K562 (cell line): ENCODE results near the gene NUBPL.

ENCODE experiments used
- ATF7 ChIP-seq: fragments of 450-650 bp; IDR thresholded peaks from 2 replicates; pipeline ENCODE4 v1.7.1; 2014; ENCODE audit warnings: mild to moderate bottlenecking, moderate library complexity
- EHMT2 ChIP-seq: fragments of 450-650 bp; IDR thresholded peaks from 2 replicates; pipeline ENCODE4 v1.6.1; 2018; ENCODE audit warnings: antibody characterized with exemption
- ERF ChIP-seq: fragments of 450-650 bp; formaldehyde crosslinking; IDR thresholded peaks from 2 replicates; pipeline ENCODE4 v1.4.0; 2020; ENCODE audit warnings: mild to moderate bottlenecking, mixed read lengths
- GTF2F1 ChIP-seq: IDR thresholded peaks from 2 replicates; pipeline ENCODE4 v1.6.1; 2011; ENCODE audit warnings: low read depth, low read length, improper control_type of control experiment
- HCFC1 ChIP-seq: IDR thresholded peaks from 2 replicates; pipeline ENCODE4 v1.6.1; 2012; ENCODE audit warnings: low read depth, low read length, improper control_type of control experiment
- JUND ChIP-seq, 2 experiments: IDR thresholded peaks; 2 replicates in 1 of 2; 3 replicates in 1 of 2; pipeline ENCODE4 v1.6.1; 2011; ENCODE audit warnings: borderline replicate concordance in 2 of 2, low read depth in 2 of 2, low read length in 2 of 2, improper control_type of control experiment in 1 of 2, missing biosample characterization in 1 of 2, missing genetic modification characterization in 1 of 2, missing genetic modification reagents in 1 of 2
- POLR2A ChIP-seq: fragments of 450-650 bp; conservative IDR thresholded peaks from 2 replicates; pipeline ENCODE4 v1.6.1; 2016
- SRSF1 ChIP-seq: fragments of 200-400 bp; formaldehyde crosslinking; IDR thresholded peaks from 2 replicates; pipeline ENCODE4 v1.6.1; 2017; ENCODE audit warnings: mild to moderate bottlenecking, low read depth, low read length, moderate library complexity
- SRSF3 ChIP-seq: fragments of 200-400 bp; formaldehyde crosslinking; IDR thresholded peaks from 2 replicates; pipeline ENCODE4 v1.6.1; 2016; ENCODE audit warnings: mild to moderate bottlenecking, low read length, moderate library complexity; ENCODE audit not compliant: insufficient read depth
- TF ChIP-seq, protein P1 (sequence below): sonication (generic); formaldehyde crosslinking; IDR thresholded peaks from 2 replicates; pipeline ENCODE4 v1.9.0; 2022; ENCODE audit warnings: mild to moderate bottlenecking, missing genetic modification reagents
- TF ChIP-seq, protein P2 (sequence below), 3 experiments: IDR thresholded peaks in 2 of 3; conservative IDR thresholded peaks in 1 of 3; 2 replicates each; pipeline ENCODE4 v1.5.1; 2011 to 2012; ENCODE audit warnings: low read length in 3 of 3, mild to moderate bottlenecking in 3 of 3, control low read depth in 2 of 3, improper control_type of control experiment in 1 of 3, inconsistent platforms in 1 of 3, low read depth in 1 of 3, mixed read lengths in 1 of 3, moderate library complexity in 1 of 3; ENCODE audit not compliant: insufficient read depth in 2 of 3
- TF ChIP-seq, protein P3 (sequence below): fragments of 450-650 bp; IDR thresholded peaks from 2 replicates; pipeline ENCODE4 v1.6.1; 2016; ENCODE audit warnings: low read depth, mild to moderate bottlenecking, moderate library complexity

DNA sequence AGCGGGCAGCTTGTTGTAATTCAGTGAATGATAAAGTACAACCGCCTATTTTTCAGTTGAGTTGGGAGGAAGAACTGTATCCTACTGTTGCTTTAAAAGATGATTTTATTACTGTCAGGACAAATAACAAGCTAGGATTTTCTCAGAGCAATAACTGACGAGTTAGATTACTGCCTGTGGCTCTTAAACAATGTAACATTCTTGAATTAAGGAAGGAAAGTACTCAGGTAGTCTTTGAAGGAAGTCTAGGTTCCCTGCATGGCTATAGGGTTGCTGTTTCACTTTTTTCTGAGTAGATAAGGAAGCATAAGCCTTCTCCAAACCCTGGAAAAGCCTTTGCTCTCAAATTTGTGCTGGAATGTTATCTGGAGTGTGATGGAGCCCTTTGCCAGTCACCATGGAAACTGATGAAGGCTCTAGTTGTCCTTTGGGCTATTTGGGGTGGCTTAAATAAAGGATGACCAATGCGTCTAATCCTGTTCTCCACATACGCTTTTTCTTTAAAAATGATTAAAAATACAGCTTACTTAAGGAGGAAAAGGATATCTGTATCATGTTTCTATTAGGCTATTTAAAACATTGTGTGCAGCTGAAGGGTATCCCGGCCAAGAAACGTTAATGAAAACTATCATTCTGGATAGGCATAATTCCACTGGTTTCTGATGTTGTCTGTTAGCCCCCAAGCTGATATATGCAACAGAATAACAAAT, 17.7 kb downstream of the NUBPL start:
- TF ChIP-seq ATF7 (no peak), SRSF3 (no peak), GTF2F1 (no peak), EHMT2 (no peak), SRSF1 (no peak), POLR2A (no peak), JUND (IDR thresholded peaks at IDR 0.05; ENCODE audit: borderline replicate concordance, low read depth, low read length) (no peak), JUND (tag; IDR thresholded peaks at IDR 0.05; ENCODE audit: borderline replicate concordance, low read depth, low read length) (no peak), HCFC1 (no peak), ERF (CRISPR knock-in tag) (no peak)
- TF ChIP-seq, protein P1, sequence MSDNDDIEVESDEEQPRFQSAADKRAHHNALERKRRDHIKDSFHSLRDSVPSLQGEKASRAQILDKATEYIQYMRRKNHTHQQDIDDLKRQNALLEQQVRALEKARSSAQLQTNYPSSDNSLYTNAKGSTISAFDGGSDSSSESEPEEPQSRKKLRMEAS (CRISPR knock-in tag), result no peak
- TF ChIP-seq, protein P2, sequence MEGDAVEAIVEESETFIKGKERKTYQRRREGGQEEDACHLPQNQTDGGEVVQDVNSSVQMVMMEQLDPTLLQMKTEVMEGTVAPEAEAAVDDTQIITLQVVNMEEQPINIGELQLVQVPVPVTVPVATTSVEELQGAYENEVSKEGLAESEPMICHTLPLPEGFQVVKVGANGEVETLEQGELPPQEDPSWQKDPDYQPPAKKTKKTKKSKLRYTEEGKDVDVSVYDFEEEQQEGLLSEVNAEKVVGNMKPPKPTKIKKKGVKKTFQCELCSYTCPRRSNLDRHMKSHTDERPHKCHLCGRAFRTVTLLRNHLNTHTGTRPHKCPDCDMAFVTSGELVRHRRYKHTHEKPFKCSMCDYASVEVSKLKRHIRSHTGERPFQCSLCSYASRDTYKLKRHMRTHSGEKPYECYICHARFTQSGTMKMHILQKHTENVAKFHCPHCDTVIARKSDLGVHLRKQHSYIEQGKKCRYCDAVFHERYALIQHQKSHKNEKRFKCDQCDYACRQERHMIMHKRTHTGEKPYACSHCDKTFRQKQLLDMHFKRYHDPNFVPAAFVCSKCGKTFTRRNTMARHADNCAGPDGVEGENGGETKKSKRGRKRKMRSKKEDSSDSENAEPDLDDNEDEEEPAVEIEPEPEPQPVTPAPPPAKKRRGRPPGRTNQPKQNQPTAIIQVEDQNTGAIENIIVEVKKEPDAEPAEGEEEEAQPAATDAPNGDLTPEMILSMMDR (IDR thresholded peaks at IDR 0.05 in 2 of 3, conservative IDR thresholded peaks at IDR 0.05 in 1 of 3; ENCODE audit: insufficient read depth in 2 of 3, low read depth in 1 of 3, low read length in 3 of 3), result no peak
- TF ChIP-seq, protein P3, sequence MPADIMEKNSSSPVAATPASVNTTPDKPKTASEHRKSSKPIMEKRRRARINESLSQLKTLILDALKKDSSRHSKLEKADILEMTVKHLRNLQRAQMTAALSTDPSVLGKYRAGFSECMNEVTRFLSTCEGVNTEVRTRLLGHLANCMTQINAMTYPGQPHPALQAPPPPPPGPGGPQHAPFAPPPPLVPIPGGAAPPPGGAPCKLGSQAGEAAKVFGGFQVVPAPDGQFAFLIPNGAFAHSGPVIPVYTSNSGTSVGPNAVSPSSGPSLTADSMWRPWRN, result no peak
